CD14-positive monocyte (primary cell): ENCODE data around the gene TRAK2. TPM values are rescaled to one million over a fixed set of nuclear protein-coding genes. Genes with fewer than 3 reads are reported as not detected.
A peak's percentile ranks its signal among the peaks of the same experiment; 100 is the strongest.

Experiments
- DNase-seq, 3 donors: peaks; one replicate each; pipeline ENCODE4 v3.0.0-alpha.2; 2011 to 2022
- H2AFZ ChIP-seq: 2 replicates; pipeline ENCODE4 v1.6.0; 2012; ENCODE audit warnings: mild to moderate bottlenecking, low read depth, low read length, inconsistent platforms; ENCODE audit not compliant: insufficient read depth, poor library complexity, severe bottlenecking
- H3K27ac ChIP-seq, 2 donors: 1 replicate in 1 of 2; 2 replicates in 1 of 2; pipeline ENCODE4 v1.5.1; 2012 to 2013; ENCODE audit warnings: low read length in 2 of 2, control low read depth in 1 of 2, inconsistent platforms in 1 of 2, low read depth in 1 of 2, mild to moderate bottlenecking in 1 of 2
- H3K27me3 ChIP-seq, 2 donors: one replicate each; pipeline versions ENCODE4 v1.6.0 to v1.6.1; 2011 to 2013; ENCODE audit warnings: low read length in 2 of 2; ENCODE audit not compliant: control insufficient read depth in 2 of 2, insufficient read depth in 2 of 2
- H3K36me3 ChIP-seq, 2 donors: replicated peaks in 1 of 2; 1 replicate in 1 of 2; 2 replicates in 1 of 2; pipeline versions ENCODE4 v1.5.1 to v1.6.1; 2012 to 2013; ENCODE audit warnings: low read length in 2 of 2, control low read depth in 1 of 2, inconsistent platforms in 1 of 2, mild to moderate bottlenecking in 1 of 2; ENCODE audit not compliant: insufficient read depth in 2 of 2, control insufficient read depth in 1 of 2
- H3K4me1 ChIP-seq, 2 donors: 1 replicate in 1 of 2; 2 replicates in 1 of 2; pipeline versions ENCODE4 v1.5.1 to v1.6.1; 2012 to 2013; ENCODE audit warnings: low read length in 2 of 2, control low read depth in 1 of 2, inconsistent platforms in 1 of 2, mild to moderate bottlenecking in 1 of 2, moderate library complexity in 1 of 2; ENCODE audit not compliant: insufficient read depth in 2 of 2, control insufficient read depth in 1 of 2
- H3K4me2 ChIP-seq: replicated peaks from 2 replicates; pipeline ENCODE3; 2012; ENCODE audit warnings: low read length, moderate library complexity, mild to moderate bottlenecking; ENCODE audit not compliant: poor library complexity, severe bottlenecking; ENCODE audit errors: extremely low read depth
- H3K4me3 ChIP-seq, 3 experiments: fragments of 200-600 bp in 1 of 3; sonication (generic) in 1 of 3; replicated peaks in 1 of 3; 1 replicate in 2 of 3; 2 replicates in 1 of 3; pipeline ENCODE4 v1.5.1; 2011 to 2013; ENCODE audit warnings: low read length in 3 of 3, mild to moderate bottlenecking in 3 of 3, control low read depth in 2 of 3, low read depth in 2 of 3, inconsistent platforms in 1 of 3, moderate library complexity in 1 of 3
- H3K79me2 ChIP-seq: 2 replicates; pipeline ENCODE4 v1.6.0; 2012; ENCODE audit warnings: mild to moderate bottlenecking, control low read depth, inconsistent platforms, low read length, moderate library complexity; ENCODE audit not compliant: insufficient read depth
- H3K9ac ChIP-seq: 2 replicates; pipeline ENCODE4 v1.6.0; 2017; ENCODE audit warnings: low read length, mild to moderate bottlenecking; ENCODE audit not compliant: insufficient read depth, poor library complexity, severe bottlenecking
- H3K9me3 ChIP-seq, 2 donors: replicated peaks in 1 of 2; 1 replicate in 1 of 2; 2 replicates in 1 of 2; pipeline versions ENCODE4 v1.5.1 to v1.6.1; 2012 to 2013; ENCODE audit warnings: low read length in 2 of 2, control low read depth in 1 of 2; ENCODE audit not compliant: control insufficient read depth in 1 of 2, insufficient read depth in 1 of 2
- H4K20me1 ChIP-seq: 2 replicates; pipeline ENCODE4 v1.6.0; 2012; ENCODE audit warnings: mild to moderate bottlenecking, low read length, control low read depth, moderate library complexity; ENCODE audit not compliant: insufficient read depth
- H3K27ac Mint-ChIP-seq, 7 donors: one replicate each; pipeline ENCODE4 v1.8.0; 2020; ENCODE audit warnings: mild to moderate bottlenecking in 7 of 7, mixed read lengths in 7 of 7, moderate library complexity in 6 of 7, inconsistent platforms in 2 of 7
- H3K27me3 Mint-ChIP-seq, 3 donors: one replicate each; pipeline ENCODE4 v1.8.0; 2021 to 2022; ENCODE audit warnings: low read depth in 3 of 3, mild to moderate bottlenecking in 3 of 3, mixed read lengths in 3 of 3, moderate library complexity in 3 of 3, inconsistent platforms in 1 of 3
- H3K36me3 Mint-ChIP-seq, 2 donors: one replicate each; pipeline ENCODE4 v1.8.0; 2020; ENCODE audit warnings: mixed read lengths in 2 of 2, inconsistent platforms in 1 of 2, mild to moderate bottlenecking in 1 of 2
- H3K4me1 Mint-ChIP-seq: one replicate; pipeline ENCODE4 v1.8.0; 2020; ENCODE audit warnings: mild to moderate bottlenecking, mixed read lengths
- H3K4me3 Mint-ChIP-seq, 2 donors: one replicate each; pipeline ENCODE4 v1.8.0; 2020; ENCODE audit warnings: mild to moderate bottlenecking in 2 of 2, mixed read lengths in 2 of 2, moderate library complexity in 1 of 2
- H3K9me3 Mint-ChIP-seq, 7 donors: one replicate each; pipeline ENCODE4 v1.8.0; 2020 to 2022; ENCODE audit warnings: mixed read lengths in 7 of 7, mild to moderate bottlenecking in 6 of 7, moderate library complexity in 6 of 7, inconsistent platforms in 2 of 7
- WGBS: methylation state at CpG from one replicate; pipeline ENCODE4 v1.1.5; 2013; ENCODE audit warnings: missing lambda C conversion rate; ENCODE audit not compliant: insufficient coverage; 5-methylcytosine and 5-hydroxymethylcytosine counted together
- intact Hi-C, 2 donors: fragments of 100-400 bp; cut with micrococcal nuclease; formaldehyde crosslinking; loops; one replicate each; pipeline versions ENCODE4 v1.15.0 to v1.15.1; 2023
- polyA plus RNA-seq, 3 donors: library from polyadenylated mRNA; depleted of rRNA in 1 of 3; unstranded in 2 of 3; stranded (reverse) in 1 of 3; fragments of 300-500 nt in 2 of 3; fragments of >200 nt in 1 of 3; fragmentation: Illumina TruSeq in 2 of 3; gene quantifications; 1 replicate in 2 of 3; 2 replicates in 1 of 3; pipeline ENCODE4 v1.2.3, GENCODE V29; 2012 to 2021
- TF ChIP-seq, protein P1 (sequence below): fragments of 200-600 bp; IDR thresholded peaks from one replicate; pipeline ENCODE4 v1.8.0; 2022; ENCODE audit warnings: antibody characterized with exemption, mild to moderate bottlenecking

The TRAK2 gene
- polyA plus RNA-seq, 3 donors = 7.6 to 16.8 (median 15.3) TPM

DNA sequence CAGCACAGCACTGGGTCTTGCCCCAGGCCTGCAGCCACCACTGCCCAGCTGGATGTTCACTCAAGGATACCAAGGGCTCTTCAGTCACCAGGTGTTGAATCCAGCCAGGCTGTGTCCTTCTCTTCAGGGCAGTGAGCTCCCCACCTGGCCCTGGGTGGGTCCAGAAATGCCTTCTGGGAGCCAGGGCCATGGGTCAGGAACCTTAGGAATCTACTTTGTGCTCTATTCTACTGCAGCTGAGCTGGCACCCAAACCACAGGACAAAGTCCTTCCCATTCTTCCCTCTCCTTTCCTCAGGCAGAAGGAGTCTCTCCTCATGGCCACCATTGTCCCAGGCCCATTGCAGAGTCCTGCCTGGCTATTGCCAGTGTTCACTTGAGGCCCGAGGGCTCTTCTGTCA is 13.3 kb upstream of the TRAK2 start:
- Histone ChIP-seq H3K4me2 (no peak overlapping the region), H3K4me3 (no peak overlapping the region), H3K9me3 (no peaks in the 10 kb centered on the region), H4K20me1 (no peaks in the 10 kb centered on the region), H3K79me2 (no peaks in the 10 kb centered on the region), H3K27ac (no peak overlapping the region), H3K4me1 (no peaks in the 10 kb centered on the region), H2AFZ (no peak overlapping the region), H3K36me3 (peaks cover 10 to 35% of the 10 kb centered on the region in 2 donors), H3K27me3 (no peaks in the 10 kb centered on the region), H3K9ac (no peak overlapping the region)
- Mint-ChIP-seq H3K4me1 (no peaks in the 10 kb centered on the region), H3K27ac (peak overlapping the region in 1 of 7 donors; percentile 20), H3K4me3 (no peak overlapping the region), H3K36me3 (peaks cover 29 to 57% of the 10 kb centered on the region in 2 donors), H3K27me3 (peaks cover 0 to 2% (median 0%) of the 10 kb centered on the region in 3 donors), H3K9me3 (peaks cover 0 to 2% (median 0%) of the 10 kb centered on the region in 7 donors)
- 100% methylated on average over 1 of the region's 1 CpG for WGBS
- intact Hi-C loops = no loop called here
- TF ChIP-seq, protein P1, sequence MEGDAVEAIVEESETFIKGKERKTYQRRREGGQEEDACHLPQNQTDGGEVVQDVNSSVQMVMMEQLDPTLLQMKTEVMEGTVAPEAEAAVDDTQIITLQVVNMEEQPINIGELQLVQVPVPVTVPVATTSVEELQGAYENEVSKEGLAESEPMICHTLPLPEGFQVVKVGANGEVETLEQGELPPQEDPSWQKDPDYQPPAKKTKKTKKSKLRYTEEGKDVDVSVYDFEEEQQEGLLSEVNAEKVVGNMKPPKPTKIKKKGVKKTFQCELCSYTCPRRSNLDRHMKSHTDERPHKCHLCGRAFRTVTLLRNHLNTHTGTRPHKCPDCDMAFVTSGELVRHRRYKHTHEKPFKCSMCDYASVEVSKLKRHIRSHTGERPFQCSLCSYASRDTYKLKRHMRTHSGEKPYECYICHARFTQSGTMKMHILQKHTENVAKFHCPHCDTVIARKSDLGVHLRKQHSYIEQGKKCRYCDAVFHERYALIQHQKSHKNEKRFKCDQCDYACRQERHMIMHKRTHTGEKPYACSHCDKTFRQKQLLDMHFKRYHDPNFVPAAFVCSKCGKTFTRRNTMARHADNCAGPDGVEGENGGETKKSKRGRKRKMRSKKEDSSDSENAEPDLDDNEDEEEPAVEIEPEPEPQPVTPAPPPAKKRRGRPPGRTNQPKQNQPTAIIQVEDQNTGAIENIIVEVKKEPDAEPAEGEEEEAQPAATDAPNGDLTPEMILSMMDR = no peak
- no peak for DNase-seq

DNA sequence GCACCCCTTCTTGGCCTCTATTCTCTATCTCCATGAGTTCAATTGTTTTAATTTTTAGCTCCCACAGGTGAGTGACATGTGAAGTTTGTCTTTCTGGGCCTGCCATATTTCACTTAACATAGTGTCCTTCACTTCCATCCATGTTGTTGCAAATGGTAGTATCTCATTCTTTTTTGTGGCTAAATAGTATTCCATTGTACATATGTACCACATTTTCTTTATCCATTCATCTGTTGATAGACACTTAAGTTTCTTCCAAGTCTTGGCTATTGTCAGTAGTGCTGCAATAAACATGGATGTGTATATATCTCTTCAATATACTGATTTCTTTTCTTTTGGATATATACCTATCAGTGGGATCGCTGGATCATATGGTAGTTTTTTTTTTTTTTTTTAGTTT is 9.3 kb upstream of the TRAK2 start:
- Histone ChIP-seq H3K9ac (no peak overlapping the region), H3K27me3 (no peaks in the 10 kb centered on the region), H3K9me3 (no peaks in the 10 kb centered on the region), H3K4me2 (no peak overlapping the region), H3K4me1 (no peaks in the 10 kb centered on the region), H4K20me1 (no peaks in the 10 kb centered on the region), H3K79me2 (no peaks in the 10 kb centered on the region), H2AFZ (no peak overlapping the region), H3K27ac (no peak overlapping the region), H3K4me3 (no peak overlapping the region), H3K36me3 (peaks cover 6 to 41% of the 10 kb centered on the region in 2 donors)
- Mint-ChIP-seq H3K4me1 (peaks cover 2% of the 10 kb centered on the region), H3K9me3 (peaks cover 0 to 2% (median 0%) of the 10 kb centered on the region in 7 donors), H3K27ac (peak overlapping the region in 2 of 7 donors; percentile 16 to 31), H3K27me3 (peaks cover 0 to 2% (median 0%) of the 10 kb centered on the region in 3 donors), H3K36me3 (peaks cover 23 to 42% of the 10 kb centered on the region in 2 donors), H3K4me3 (no peak overlapping the region)
- no CpG with 5 or more reads among the region's 1 CpG for WGBS
- TF ChIP-seq, protein P1 = no peak
- intact Hi-C loops = no loop called here
- no peak for DNase-seq
